ENCODE measurements around the gene ABLIM3.

The ABLIM3 gene

DNA sequence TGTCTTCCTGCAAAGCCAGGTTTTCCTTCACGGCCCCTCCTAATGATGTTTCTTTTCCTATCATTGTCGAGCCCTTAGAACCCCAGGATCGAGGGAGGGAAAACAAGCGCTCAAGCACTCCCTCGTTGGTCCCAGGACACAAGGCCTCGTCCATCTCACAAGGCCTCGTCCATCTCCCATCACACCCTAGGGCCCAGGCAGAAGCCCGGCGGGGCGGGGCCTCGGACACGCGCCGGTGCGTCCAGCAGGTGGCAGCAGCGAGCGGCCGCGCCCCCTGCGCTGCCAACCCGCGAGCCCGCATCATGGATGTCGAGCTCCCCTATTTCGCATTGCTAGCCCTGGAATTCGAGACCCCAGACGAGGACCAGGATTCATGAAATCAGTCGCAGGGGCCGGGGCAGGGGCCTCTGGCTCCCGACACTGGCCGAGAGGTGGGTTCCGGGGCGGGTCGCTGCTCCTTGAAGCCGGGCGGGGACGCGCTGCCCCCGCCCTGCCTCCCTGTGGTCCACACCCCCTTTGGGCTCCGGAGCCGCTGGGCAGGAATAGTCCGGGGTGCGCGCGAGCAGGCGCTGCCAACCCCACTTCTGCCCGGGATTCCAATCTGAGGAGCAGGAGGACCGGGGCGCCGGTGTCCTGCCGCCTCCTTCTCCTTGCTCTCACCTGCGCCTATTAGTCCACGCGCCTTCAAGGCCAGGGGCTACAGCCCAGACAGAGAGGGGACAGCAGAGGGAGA lies at the start of gene ABLIM3:
ABLIM3 (plus strand) TSS at position 270 of the 733 bp plus-strand sequence. CDS start 603 bp downstream, outside the sequence.
- peaks cover 42% of the 10 kb centered on the region for H3K27me3 Mint-ChIP-seq
- H3K9me3 Mint-ChIP-seq = no peaks in the 10 kb centered on the region
- no peak within 1 kb of the TSS for H3K27ac Mint-ChIP-seq
- no peaks in the 10 kb centered on the region for H3K4me1 Mint-ChIP-seq (ENCODE audit: low read depth)
- H3K4me3 Mint-ChIP-seq = peak within 1 kb of the TSS; percentile 24
- no peaks in the 10 kb centered on the region for H3K36me3 Mint-ChIP-seq (ENCODE audit: low read depth)

- H3K27me3 Mint-ChIP-seq = peaks cover 17% of the 10 kb centered on the region
- H3K9me3 Mint-ChIP-seq = peaks cover 3% of the 10 kb centered on the region
- no peak overlapping the region for H3K27ac Mint-ChIP-seq
- no peak overlapping the region for H3K4me3 Mint-ChIP-seq
- H3K4me1 Mint-ChIP-seq (ENCODE audit: low read depth) = no peaks in the 10 kb centered on the region
- no peaks in the 10 kb centered on the region for H3K36me3 Mint-ChIP-seq (ENCODE audit: low read depth)
Measured at GRCh38 chr5:149093625-149094024, 47.7 kb upstream of the ABLIM3 start.

DNA sequence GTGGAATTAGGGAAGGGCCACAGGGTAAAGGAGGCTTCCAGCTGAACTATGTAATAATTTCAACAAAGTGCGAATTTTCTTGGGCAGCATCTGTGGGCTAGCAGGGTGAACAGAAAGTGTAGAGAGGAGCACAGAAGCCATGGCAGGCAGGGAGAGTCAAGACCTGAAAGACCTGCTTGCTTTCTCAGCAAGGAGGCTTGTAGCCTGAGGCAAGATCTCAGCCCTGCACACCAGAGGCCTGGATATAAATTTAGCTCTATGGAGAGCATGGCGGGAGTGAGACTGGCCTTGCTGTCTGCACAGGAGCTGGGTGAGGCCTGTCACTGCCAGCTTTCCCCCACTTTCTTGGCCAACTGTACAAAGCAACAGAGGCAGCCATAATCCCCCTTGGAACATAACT lies 46.3 kb upstream of the ABLIM3 start:
- Mint-ChIP-seq H3K27ac (no peak overlapping the region), H3K27me3 (peaks cover 15% of the 10 kb centered on the region), H3K36me3 (ENCODE audit: low read depth) (no peaks in the 10 kb centered on the region), H3K9me3 (peaks cover 13% of the 10 kb centered on the region), H3K4me1 (ENCODE audit: low read depth) (no peaks in the 10 kb centered on the region), H3K4me3 (no peak overlapping the region)

GRCh38 chr5:149099920-149100319 lies 41.4 kb upstream of the ABLIM3 start:
- Mint-ChIP-seq H3K27me3 (peaks cover 5% of the 10 kb centered on the region), H3K4me3 (no peak overlapping the region), H3K36me3 (ENCODE audit: low read depth) (no peaks in the 10 kb centered on the region), H3K4me1 (ENCODE audit: low read depth) (no peaks in the 10 kb centered on the region), H3K9me3 (peaks cover 23% of the 10 kb centered on the region), H3K27ac (no peak overlapping the region)

DNA sequence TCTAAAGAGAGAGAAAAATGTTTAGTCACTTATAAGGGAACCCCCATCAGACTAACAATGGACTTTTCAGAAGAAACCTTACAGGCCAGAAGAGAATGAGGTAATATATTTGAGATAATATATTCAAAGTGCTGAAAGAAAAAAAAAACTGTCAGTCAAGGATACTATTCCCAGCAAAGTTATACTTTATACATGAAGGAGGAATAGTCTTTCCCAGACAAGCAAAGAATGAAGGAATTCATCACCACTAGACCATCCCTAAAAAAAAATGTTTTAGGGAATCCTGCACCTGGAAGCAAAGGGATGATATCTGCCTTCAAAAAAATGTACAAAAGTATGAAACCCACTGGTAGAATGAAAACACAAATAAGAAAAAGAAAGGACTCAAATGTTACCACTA lies 41.0 kb upstream of the ABLIM3 start:
- Mint-ChIP-seq H3K4me3 (no peak overlapping the region), H3K27me3 (peaks cover 5% of the 10 kb centered on the region), H3K9me3 (peaks cover 23% of the 10 kb centered on the region), H3K36me3 (ENCODE audit: low read depth) (no peaks in the 10 kb centered on the region), H3K27ac (no peak overlapping the region), H3K4me1 (ENCODE audit: low read depth) (no peaks in the 10 kb centered on the region)

- H3K4me3 Mint-ChIP-seq = no peak overlapping the region
- H3K36me3 Mint-ChIP-seq (ENCODE audit: low read depth) = no peaks in the 10 kb centered on the region
- no peaks in the 10 kb centered on the region for H3K9me3 Mint-ChIP-seq
- H3K27ac Mint-ChIP-seq = no peak overlapping the region
- no peaks in the 10 kb centered on the region for H3K4me1 Mint-ChIP-seq (ENCODE audit: low read depth)
- H3K27me3 Mint-ChIP-seq = no peaks in the 10 kb centered on the region
Measured at GRCh38 chr5:149108651-149109280, 32.5 kb upstream of the ABLIM3 start.

- H3K9me3 Mint-ChIP-seq = no peaks in the 10 kb centered on the region
- no peaks in the 10 kb centered on the region for H3K36me3 Mint-ChIP-seq (ENCODE audit: low read depth)
- no peak overlapping the region for H3K4me3 Mint-ChIP-seq
- no peaks in the 10 kb centered on the region for H3K4me1 Mint-ChIP-seq (ENCODE audit: low read depth)
- no peak overlapping the region for H3K27ac Mint-ChIP-seq
- H3K27me3 Mint-ChIP-seq = no peaks in the 10 kb centered on the region
Measured at GRCh38 chr5:149110406-149110805, 30.9 kb upstream of the ABLIM3 start.

GRCh38 chr5:149113669-149114068 lies 27.6 kb upstream of the ABLIM3 start:
- H3K27ac Mint-ChIP-seq = no peak overlapping the region
- H3K4me1 Mint-ChIP-seq (ENCODE audit: low read depth) = no peaks in the 10 kb centered on the region

GRCh38 chr5:149114403-149115312 lies 26.6 kb upstream of the ABLIM3 start:
- no peak overlapping the region for H3K27ac Mint-ChIP-seq
- no peak overlapping the region for H3K4me3 Mint-ChIP-seq
- no peaks in the 10 kb centered on the region for H3K9me3 Mint-ChIP-seq

More at GRCh38 chr5:149113669-149114068, 27.6 kb upstream of the ABLIM3 start:
- Mint-ChIP-seq H3K9me3 (no peaks in the 10 kb centered on the region), H3K36me3 (ENCODE audit: low read depth) (no peaks in the 10 kb centered on the region), H3K4me3 (no peak overlapping the region), H3K27me3 (peaks cover 22% of the 10 kb centered on the region)

GRCh38 chr5:149117970-149118369 lies 23.3 kb upstream of the ABLIM3 start:
- H3K4me3 Mint-ChIP-seq = no peak overlapping the region
- H3K36me3 Mint-ChIP-seq (ENCODE audit: low read depth) = no peaks in the 10 kb centered on the region
- no peaks in the 10 kb centered on the region for H3K4me1 Mint-ChIP-seq (ENCODE audit: low read depth)
- peaks cover 22% of the 10 kb centered on the region for H3K27me3 Mint-ChIP-seq
- no peaks in the 10 kb centered on the region for H3K9me3 Mint-ChIP-seq
- no peak overlapping the region for H3K27ac Mint-ChIP-seq

More at GRCh38 chr5:149114403-149115312, 26.6 kb upstream of the ABLIM3 start:
- Mint-ChIP-seq H3K36me3 (ENCODE audit: low read depth) (no peaks in the 10 kb centered on the region), H3K4me1 (ENCODE audit: low read depth) (no peaks in the 10 kb centered on the region), H3K27me3 (peaks cover 22% of the 10 kb centered on the region)

DNA sequence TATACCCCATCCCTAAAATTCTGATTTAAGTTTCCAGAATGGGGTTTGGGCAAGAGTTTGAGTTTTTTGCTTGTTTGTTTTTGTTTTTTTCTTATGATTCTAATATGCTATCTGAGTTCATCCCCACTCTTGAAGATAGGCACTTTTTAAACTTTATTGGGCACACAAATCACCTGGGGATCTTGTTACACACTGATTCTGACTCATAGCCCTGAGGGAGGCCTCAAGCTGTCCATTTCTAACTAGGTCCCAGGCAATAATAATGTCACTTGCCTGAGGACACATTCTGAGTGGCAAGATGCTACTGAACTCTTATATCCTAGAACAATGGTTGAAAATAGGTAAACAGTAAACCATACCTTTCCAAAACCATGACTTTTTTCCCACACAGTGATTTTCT lies 22.8 kb upstream of the ABLIM3 start:
- no peaks in the 10 kb centered on the region for H3K4me1 Mint-ChIP-seq (ENCODE audit: low read depth)
- no peaks in the 10 kb centered on the region for H3K9me3 Mint-ChIP-seq
- H3K27me3 Mint-ChIP-seq = peaks cover 22% of the 10 kb centered on the region
- H3K4me3 Mint-ChIP-seq = no peak overlapping the region
- H3K36me3 Mint-ChIP-seq (ENCODE audit: low read depth) = no peaks in the 10 kb centered on the region
- H3K27ac Mint-ChIP-seq = no peak overlapping the region

DNA sequence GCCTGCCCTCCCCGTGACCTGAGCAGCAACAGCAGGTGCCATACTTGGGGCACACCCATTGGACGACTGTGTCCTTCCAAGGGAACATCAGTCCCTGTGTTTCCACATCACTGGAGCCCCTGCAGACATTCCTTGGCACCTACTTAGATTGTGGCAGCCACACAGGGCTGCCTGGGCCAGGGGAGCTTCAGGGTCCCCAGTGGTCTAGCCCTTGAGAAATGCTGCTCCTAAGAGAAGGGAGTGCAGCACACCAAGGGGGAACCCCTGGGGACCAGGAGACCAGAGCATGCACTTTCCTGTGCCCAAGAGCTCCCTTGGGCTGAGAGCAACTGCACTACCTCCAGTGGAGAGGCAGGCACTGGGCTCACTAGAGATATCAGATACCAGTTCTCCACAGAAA lies 20.1 kb upstream of the ABLIM3 start:
- Mint-ChIP-seq H3K4me1 (ENCODE audit: low read depth) (no peaks in the 10 kb centered on the region), H3K27ac (no peak overlapping the region), H3K9me3 (no peaks in the 10 kb centered on the region), H3K4me3 (no peak overlapping the region), H3K36me3 (ENCODE audit: low read depth) (no peaks in the 10 kb centered on the region), H3K27me3 (peaks cover 24% of the 10 kb centered on the region)

DNA sequence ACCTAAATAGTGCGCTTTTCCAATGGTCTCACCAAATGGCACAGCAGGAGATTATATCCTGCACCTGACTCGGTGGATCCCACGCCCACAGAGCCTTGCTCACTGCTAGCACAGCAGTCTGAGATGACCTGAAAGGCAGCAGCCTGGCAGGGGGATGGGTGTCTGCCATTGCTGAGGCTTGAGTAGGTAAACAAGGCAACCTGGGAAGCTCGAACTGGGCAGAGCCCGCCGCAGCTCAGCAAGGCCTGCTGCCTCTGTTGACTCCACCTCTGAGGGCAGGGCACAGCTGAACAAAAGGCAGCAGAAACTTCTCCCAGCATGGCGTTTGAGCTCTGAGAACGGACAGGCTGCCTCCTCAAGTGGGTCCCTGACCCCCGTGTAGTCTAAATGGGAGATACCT lies 18.1 kb upstream of the ABLIM3 start:
- H3K27me3 Mint-ChIP-seq = peaks cover 8% of the 10 kb centered on the region
- no peaks in the 10 kb centered on the region for H3K9me3 Mint-ChIP-seq
- H3K4me3 Mint-ChIP-seq = no peak overlapping the region
- H3K27ac Mint-ChIP-seq = no peak overlapping the region
- no peaks in the 10 kb centered on the region for H3K4me1 Mint-ChIP-seq (ENCODE audit: low read depth)
- no peaks in the 10 kb centered on the region for H3K36me3 Mint-ChIP-seq (ENCODE audit: low read depth)

GRCh38 chr5:149125386-149125891 lies 15.9 kb upstream of the ABLIM3 start:
- Mint-ChIP-seq H3K4me1 (ENCODE audit: low read depth) (no peaks in the 10 kb centered on the region), H3K27me3 (peaks cover 13% of the 10 kb centered on the region), H3K9me3 (no peaks in the 10 kb centered on the region), H3K27ac (no peak overlapping the region), H3K36me3 (ENCODE audit: low read depth) (no peaks in the 10 kb centered on the region), H3K4me3 (no peak overlapping the region)

DNA sequence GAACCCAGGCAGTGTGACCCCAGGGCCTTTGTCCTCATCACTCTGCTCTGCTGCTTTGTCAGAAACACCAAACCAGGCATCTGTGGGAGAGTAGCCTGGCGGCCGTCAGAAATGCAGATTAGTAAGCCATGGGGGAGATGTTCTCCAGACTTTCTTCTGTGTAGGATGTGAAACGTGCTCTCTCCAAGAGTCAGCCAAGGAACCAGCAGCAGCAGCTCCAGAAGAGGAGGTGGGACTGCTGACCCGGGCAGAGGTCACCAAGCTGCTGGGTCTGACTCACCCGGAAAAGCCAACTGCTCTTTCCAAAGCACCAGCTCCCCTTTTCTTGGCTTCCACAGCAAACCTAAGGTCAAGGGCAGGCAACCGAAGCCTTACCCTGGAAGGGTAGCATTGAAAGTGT lies 14.4 kb upstream of the ABLIM3 start:
- Mint-ChIP-seq H3K9me3 (no peaks in the 10 kb centered on the region), H3K36me3 (ENCODE audit: low read depth) (no peaks in the 10 kb centered on the region), H3K4me3 (no peak overlapping the region), H3K27me3 (peaks cover 13% of the 10 kb centered on the region), H3K4me1 (ENCODE audit: low read depth) (no peaks in the 10 kb centered on the region), H3K27ac (no peak overlapping the region)

Measured in stimulated activated naive CD8-positive, alpha-beta T cell treated with anti-CD3 and anti-CD28 coated beads, Interleukin-15, Interleukin-2, amounts not matched to agents 100 ng/mL and 50 ng/mL, for 24 hours (primary cell).